Esophagus (tissue), 2 donors: ENCODE data around the gene MIEN1. TPM values are rescaled to one million over a fixed set of nuclear protein-coding genes. Genes with fewer than 3 reads are reported as not detected.
A peak's percentile ranks its signal among the peaks of the same experiment; 100 is the strongest.

Experiments used
- H3K27ac ChIP-seq, 2 donors: one replicate each; pipeline ENCODE4 v1.5.1; 2013; ENCODE audit warnings: low read depth in 2 of 2, mild to moderate bottlenecking in 2 of 2, inconsistent platforms in 1 of 2, low read length in 1 of 2, moderate library complexity in 1 of 2
- H3K27me3 ChIP-seq, 2 donors: one replicate each; pipeline ENCODE4 v1.6.1; 2013; ENCODE audit warnings: low read length in 2 of 2, control low read depth in 1 of 2, mild to moderate bottlenecking in 1 of 2; ENCODE audit not compliant: insufficient read depth in 2 of 2, control insufficient read depth in 1 of 2
- H3K36me3 ChIP-seq, 2 donors: one replicate each; pipeline ENCODE4 v1.6.1; 2013; ENCODE audit warnings: low read length in 1 of 2; ENCODE audit not compliant: control insufficient read depth in 2 of 2, insufficient read depth in 2 of 2
- H3K4me1 ChIP-seq, 2 donors: one replicate each; pipeline ENCODE4 v1.6.1; 2013; ENCODE audit warnings: low read length in 1 of 2; ENCODE audit not compliant: control insufficient read depth in 2 of 2, insufficient read depth in 2 of 2
- H3K4me3 ChIP-seq, 2 donors: one replicate each; pipeline ENCODE4 v1.5.1; 2013; ENCODE audit warnings: low read length in 2 of 2, mild to moderate bottlenecking in 2 of 2, low read depth in 1 of 2, moderate library complexity in 1 of 2
- H3K9me3 ChIP-seq, 2 donors: one replicate each; pipeline ENCODE4 v1.6.1; 2013; ENCODE audit warnings: mild to moderate bottlenecking in 2 of 2, low read depth in 1 of 2, low read length in 1 of 2, moderate library complexity in 1 of 2; ENCODE audit not compliant: control insufficient read depth in 2 of 2, insufficient read depth in 1 of 2
- WGBS, 2 donors: extraction: QIAGEN DNeasy Blood & Tissue Kit; methylation state at CpG; one replicate each; pipeline ENCODE4 v1.1.7; 2013; 5-methylcytosine and 5-hydroxymethylcytosine counted together
- polyA plus RNA-seq, 2 donors: library from polyadenylated mRNA; stranded (reverse); fragments of 200-250 nt; gene quantifications; one replicate each; pipeline ENCODE4 v1.2.3, GENCODE V29; 2013
- donor health status: healthy with polysubstance abuse.
- donor health status: Bipolar disorder and iron deficiency.

The MIEN1 gene
- polyA plus RNA-seq, 2 donors: 57.5 to 98.6 TPM

DNA sequence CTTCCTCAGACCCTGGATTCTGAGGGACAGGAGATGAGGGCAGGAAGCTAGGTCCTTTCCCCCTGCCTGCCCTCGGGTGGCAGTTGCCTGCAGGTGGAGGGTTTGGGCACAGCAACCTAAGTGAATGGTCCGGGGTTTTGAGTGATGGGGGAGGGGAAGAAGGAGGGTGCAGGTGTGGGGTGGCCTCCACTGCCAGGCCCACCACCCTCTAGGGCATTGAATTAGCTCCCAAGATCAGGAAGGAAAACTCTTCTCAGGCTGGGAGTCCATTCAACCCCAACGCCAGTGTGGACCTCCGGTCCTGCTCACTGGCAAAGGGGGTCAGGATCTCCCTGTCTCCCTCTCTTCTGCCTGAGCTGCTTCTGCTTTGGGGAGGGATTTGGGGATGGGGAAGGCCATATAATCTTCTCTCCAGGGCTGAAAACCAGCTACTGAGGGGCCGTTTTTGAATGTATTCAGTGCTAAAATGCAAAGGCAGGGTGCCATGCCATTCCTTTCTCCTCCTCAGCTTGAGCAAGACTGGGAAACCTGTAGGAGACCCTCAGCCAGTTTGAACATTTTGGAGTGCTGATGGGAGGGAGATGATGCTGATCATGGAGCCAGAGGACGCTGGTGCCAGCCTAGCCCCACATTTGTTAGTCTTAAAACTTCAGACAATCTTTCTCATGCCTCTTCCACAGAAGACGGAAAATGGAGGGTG lies 26.2 kb upstream of the MIEN1 start:
- H3K27me3 ChIP-seq: no peaks in the 10 kb centered on the region
- H3K4me1 ChIP-seq: peaks cover 2 to 12% of the 10 kb centered on the region in 2 donors
- no peaks in the 10 kb centered on the region for H3K36me3 ChIP-seq
- H3K27ac ChIP-seq: no peak overlapping the region
- H3K4me3 ChIP-seq: no peak overlapping the region
- 54 to 55% methylated on average over 7 of the region's 7 CpGs for WGBS, 2 donors
- H3K9me3 ChIP-seq: no peaks in the 10 kb centered on the region

DNA sequence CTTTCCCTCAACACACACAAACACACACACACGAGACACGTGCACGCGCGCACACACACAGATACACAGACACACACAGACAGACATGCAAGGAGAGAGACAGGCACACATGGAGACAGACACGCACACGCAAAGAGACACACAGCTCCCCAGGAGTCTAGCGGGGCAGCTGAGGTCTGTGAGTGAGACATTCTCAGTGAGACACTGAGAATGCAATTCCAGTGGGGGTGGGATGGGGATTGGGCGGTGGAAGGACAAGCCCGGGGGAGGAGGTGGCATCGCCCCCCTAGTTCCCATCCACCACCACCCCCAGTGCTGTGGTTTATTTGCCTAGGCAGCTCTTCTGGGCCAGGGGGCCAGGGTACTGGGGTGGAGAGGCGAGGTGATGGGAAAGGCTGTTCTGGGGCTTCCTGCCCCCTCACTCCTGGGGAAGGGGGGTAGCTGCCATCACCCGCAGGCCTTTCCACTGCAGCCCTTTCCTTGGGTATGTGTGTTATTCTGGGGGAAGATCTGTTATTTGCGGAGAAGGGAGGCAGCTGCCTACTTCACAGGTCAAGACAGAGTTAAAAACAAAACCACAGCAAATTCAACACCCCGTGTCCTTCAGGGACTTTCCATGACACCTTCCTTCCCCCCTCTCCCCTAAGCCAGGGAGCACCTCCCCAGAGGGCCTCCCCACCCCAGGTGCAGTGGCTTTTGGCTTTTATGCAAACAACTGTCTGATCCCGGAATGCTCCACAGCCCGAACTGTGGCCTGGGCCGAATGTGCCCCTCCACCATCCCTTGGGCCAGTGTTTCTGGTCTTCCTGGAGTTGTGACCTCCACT lies 25.4 kb upstream of the MIEN1 start:
- H3K36me3 ChIP-seq: no peaks in the 10 kb centered on the region
- no peaks in the 10 kb centered on the region for H3K27me3 ChIP-seq
- WGBS, 2 donors: 56 to 68% methylated on average over 18 of the region's 18 CpGs
- no peak overlapping the region for H3K4me3 ChIP-seq
- peak overlapping the region; percentile 4 to 90 for H3K27ac ChIP-seq
- peaks cover 2 to 13% of the 10 kb centered on the region in 2 donors for H3K4me1 ChIP-seq
- no peaks in the 10 kb centered on the region for H3K9me3 ChIP-seq

DNA sequence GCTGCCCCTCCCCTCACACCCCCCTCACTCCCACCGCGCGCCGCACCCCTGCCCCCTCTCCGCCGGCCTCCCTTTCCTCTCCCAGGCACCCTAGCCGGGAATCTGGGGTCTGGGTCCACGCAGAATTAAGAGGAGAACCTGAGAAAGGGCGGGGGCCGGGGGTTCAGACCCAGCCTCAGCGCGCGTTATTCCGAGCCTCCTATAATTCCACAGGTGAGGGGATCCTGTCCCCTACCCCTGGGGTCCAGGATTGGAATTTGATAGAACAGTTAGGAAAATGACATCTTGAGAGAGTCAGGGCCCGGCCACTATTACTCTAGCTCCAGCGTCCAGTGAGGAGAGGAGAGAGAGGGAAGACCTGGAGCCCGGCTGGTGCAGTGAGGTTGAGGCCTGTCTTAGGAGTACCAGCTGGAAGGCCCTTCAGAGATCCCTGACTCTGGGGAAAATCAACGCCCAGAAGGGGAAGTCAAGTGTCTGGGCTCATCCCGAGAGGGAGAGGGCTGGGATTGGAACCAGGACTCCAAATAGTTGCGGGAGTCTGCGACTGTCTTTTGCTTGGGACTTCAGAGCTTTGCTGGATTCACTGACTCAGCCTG lies 24.7 kb upstream of the MIEN1 start:
- Histone ChIP-seq H3K27ac (peak overlapping the region; percentile 90 to 94), H3K27me3 (no peaks in the 10 kb centered on the region), H3K9me3 (no peaks in the 10 kb centered on the region), H3K4me1 (peaks cover 2 to 17% of the 10 kb centered on the region in 2 donors), H3K36me3 (no peaks in the 10 kb centered on the region), H3K4me3 (peak overlapping the region; percentile 52 to 69)
- 33 to 35% methylated on average over 21 of the region's 21 CpGs for WGBS, 2 donors

DNA sequence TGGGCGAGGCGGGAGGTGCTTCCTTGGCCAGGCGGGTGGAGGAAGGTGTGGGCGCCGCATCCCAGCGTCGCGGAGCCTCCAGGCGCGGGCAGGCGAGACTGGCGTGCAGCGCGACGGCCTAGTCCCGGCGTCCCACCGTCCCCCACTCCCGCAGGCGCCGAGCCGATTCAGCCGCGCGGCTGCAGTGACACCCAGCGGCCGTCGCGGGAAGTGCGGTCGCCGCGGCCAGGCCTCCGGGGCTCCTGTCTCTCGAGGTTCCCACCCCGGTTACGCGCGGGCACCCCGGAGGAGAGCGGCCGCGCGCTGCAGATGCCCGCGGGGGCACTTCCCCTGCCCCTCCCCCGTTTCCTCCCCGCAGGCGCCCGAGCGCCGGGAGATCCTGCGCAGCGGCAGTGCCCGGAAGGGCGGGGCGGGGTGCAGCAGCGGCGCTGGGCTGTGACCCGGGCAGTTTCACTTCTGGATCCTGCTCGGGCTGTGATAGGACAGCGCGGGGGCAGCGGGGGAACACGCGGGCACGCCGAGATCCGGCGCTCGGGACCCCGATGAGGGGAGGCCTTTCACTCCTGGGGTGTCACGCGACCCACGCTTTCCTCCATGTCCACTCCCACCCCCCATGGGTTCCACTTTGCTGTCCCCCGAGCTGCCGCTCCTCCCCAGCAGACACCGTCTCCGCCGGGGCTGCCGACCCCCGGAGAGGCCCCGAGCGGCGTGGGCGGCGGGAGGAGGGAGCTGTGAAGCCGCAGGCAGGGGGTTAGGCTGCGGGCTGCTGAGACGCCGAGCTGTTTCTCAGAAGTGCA lies 24.0 kb upstream of the MIEN1 start:
- Histone ChIP-seq H3K4me1 (peaks cover 2 to 19% of the 10 kb centered on the region in 2 donors), H3K36me3 (no peaks in the 10 kb centered on the region), H3K27ac (peak overlapping the region; percentile 90 to 94), H3K4me3 (peak overlapping the region; percentile 52 to 69), H3K27me3 (no peaks in the 10 kb centered on the region), H3K9me3 (no peaks in the 10 kb centered on the region)
- 0 to 1% methylated on average over 73 to 91 of the region's 91 CpGs for WGBS, 2 donors

DNA sequence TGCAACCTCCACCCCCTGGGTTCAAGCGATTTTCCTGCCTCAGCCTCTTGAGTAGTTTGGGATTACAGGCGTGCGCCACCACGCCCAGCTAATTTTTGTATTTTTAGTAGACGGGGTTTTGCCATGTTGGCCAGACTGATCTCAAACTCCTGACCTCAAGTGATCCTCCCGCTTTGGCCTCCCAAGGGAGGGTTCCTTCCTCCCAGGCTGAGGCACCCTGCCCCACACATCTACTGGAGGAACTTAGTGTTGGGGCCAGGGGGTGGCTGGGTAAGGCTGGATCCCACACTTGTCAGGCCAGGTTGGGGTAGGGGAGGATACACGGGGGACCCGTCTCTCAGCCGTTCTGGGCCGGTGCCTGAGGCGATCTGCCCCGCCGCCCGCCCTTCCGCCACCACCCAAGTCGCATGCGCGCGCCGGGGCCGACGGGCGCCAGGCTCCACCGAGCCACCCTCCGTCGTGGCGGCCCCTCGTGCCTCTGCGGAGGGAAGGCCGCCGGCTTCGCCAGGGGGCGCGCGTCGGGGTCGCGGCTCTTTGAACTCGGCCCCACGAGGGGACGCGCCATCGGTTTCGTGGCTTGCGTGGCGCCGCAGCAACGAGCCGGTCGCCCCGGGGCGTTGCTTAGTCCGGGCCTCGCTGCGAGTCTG lies 23.3 kb upstream of the MIEN1 start:
- no peaks in the 10 kb centered on the region for H3K9me3 ChIP-seq
- 6 to 7% methylated on average over 55 of the region's 55 CpGs for WGBS, 2 donors
- H3K36me3 ChIP-seq: no peaks in the 10 kb centered on the region
- H3K27me3 ChIP-seq: no peaks in the 10 kb centered on the region
- H3K27ac ChIP-seq: peak overlapping the region; percentile 90 to 94
- H3K4me1 ChIP-seq: peaks cover 2 to 19% of the 10 kb centered on the region in 2 donors
- peak overlapping the region; percentile 52 to 69 for H3K4me3 ChIP-seq

DNA sequence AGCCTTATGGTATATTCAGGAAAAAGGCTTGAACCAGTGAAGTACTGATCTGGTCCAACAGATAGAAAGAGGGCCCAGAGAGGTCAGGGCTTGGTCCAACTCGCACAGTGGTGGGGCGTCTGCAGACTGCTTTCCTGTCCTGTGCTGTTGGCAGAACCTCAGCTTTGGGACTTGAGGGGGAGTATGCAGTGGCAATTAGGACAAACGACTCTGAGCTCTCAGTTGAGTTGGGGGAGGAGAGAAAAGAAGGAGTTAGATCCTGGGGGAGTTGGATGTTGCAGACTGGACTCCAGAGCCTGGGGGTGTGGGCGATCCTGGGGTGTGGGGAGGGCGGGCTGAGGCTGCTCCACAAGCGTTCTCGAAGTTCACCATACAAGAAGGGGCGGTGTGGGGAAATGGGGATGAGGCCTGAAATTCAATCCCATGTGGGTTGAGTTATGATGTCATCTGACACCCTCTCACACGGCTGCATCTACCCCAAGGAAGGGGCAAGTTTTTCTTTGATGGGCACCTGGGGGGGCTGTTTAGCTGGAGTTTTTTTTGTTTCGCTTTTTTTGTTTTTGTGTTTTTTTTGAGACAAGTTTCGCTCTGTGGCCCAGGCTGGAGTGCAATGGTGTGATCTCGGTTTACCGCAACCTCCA lies 22.0 kb upstream of the MIEN1 start:
- WGBS, 2 donors: 84 to 85% methylated on average over 13 of the region's 13 CpGs
- Histone ChIP-seq H3K36me3 (peaks cover 0 to 6% of the 10 kb centered on the region in 2 donors), H3K27ac (no peak overlapping the region), H3K4me3 (no peak overlapping the region), H3K9me3 (no peaks in the 10 kb centered on the region), H3K4me1 (peaks cover 2 to 19% of the 10 kb centered on the region in 2 donors), H3K27me3 (no peaks in the 10 kb centered on the region)

DNA sequence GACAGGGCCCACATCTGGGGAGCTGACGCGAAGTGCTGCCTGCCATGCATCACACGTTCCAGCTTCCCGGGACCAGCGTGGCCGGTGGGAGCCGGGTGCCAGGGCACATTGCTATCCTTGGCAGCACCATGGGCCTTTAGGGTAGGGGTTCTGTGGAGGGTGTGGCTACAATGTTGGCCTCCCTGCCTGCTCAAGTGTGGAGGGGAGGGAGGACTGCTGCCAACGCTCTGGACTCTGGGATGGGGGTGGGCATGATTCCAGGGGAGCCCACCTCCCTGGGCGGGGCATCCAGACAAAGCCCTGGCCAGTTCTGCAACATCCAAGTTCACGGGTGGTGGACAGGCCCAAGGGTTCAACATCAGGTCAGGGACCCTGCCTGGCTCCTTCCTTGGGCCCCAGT lies 21.3 kb upstream of the MIEN1 start:
- Histone ChIP-seq H3K27me3 (no peaks in the 10 kb centered on the region), H3K4me3 (no peak overlapping the region), H3K36me3 (peaks cover 0 to 8% of the 10 kb centered on the region in 2 donors), H3K4me1 (peaks cover 2 to 19% of the 10 kb centered on the region in 2 donors), H3K9me3 (no peaks in the 10 kb centered on the region), H3K27ac (no peak overlapping the region)
- WGBS, 2 donors: 39 to 51% methylated on average over 10 of the region's 10 CpGs

DNA sequence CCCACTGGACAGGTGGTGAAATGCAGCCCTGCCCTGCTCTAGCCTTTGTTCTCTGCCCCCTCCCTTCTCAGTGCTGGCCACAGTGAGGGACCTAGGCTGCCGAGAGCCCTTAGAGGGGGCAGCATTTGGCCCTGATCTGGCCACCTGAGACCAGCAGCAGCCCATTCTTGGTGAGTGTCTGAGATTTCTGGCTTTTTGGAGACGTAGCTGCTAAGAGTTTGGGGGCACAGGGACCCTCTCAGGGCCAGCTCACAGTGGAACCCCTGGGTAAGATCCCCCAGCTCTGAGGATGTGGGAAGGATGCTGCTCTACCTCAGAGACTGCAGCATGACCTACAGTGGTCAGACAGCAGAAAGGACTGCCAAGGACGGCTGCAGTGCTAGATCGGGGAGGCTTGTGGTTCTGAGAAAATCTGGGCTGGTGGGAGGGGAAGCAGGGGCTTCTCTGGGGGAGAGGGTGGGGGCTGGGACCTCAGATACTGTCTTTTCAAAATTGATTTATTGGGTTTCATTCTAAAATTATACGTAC lies 20.7 kb upstream of the MIEN1 start:
- Histone ChIP-seq H3K27ac (no peak overlapping the region), H3K27me3 (no peaks in the 10 kb centered on the region), H3K4me3 (no peak overlapping the region), H3K9me3 (no peaks in the 10 kb centered on the region), H3K36me3 (peaks cover 0 to 12% of the 10 kb centered on the region in 2 donors), H3K4me1 (peaks cover 2 to 19% of the 10 kb centered on the region in 2 donors)
- WGBS, 2 donors: 56 to 58% methylated on average over 5 of the region's 5 CpGs
